HEK293T (cell line): ENCODE measurements around the gene PEX26.

Experiments used
- ARNT ChIP-seq: fragments of 450-650 bp; IDR thresholded peaks from 2 replicates; pipeline ENCODE4 v1.6.1; 2017; ENCODE audit warnings: mild to moderate bottlenecking
- BHLHE40 ChIP-seq: fragments of 450-650 bp; IDR thresholded peaks from 2 replicates; pipeline ENCODE4 v1.6.1; 2016; ENCODE audit warnings: mild to moderate bottlenecking, moderate library complexity, borderline replicate concordance
- ELF4 ChIP-seq: fragments of 450-650 bp; IDR thresholded peaks from 2 replicates; pipeline ENCODE4 v1.6.1; 2017; ENCODE audit warnings: antibody characterized with exemption
- FOXK2 ChIP-seq: fragments of 450-650 bp; IDR thresholded peaks from 2 replicates; pipeline ENCODE4 v1.6.1; 2016; ENCODE audit warnings: mild to moderate bottlenecking
- FOXM1 ChIP-seq: fragments of 450-650 bp; IDR thresholded peaks from 2 replicates; pipeline ENCODE4 v1.6.1; 2017; ENCODE audit warnings: mild to moderate bottlenecking, borderline replicate concordance
- HDGF ChIP-seq: fragments of 450-650 bp; IDR thresholded peaks from 2 replicates; pipeline ENCODE4 v1.6.1; 2017; ENCODE audit warnings: antibody characterized with exemption, borderline replicate concordance
- L3MBTL2 ChIP-seq: fragments of 450-650 bp; conservative IDR thresholded peaks from 2 replicates; pipeline ENCODE4 v1.6.1; 2016; ENCODE audit warnings: mild to moderate bottlenecking
- SP1 ChIP-seq: fragments of 450-650 bp; IDR thresholded peaks from 2 replicates; pipeline ENCODE4 v1.6.1; 2017
- SUZ12 ChIP-seq: fragments of 450-650 bp; IDR thresholded peaks from 2 replicates; pipeline ENCODE4 v1.6.1; 2016; ENCODE audit warnings: mild to moderate bottlenecking
- TARDBP ChIP-seq: fragments of 450-650 bp; IDR thresholded peaks from 2 replicates; pipeline ENCODE4 v1.6.1; 2016
- ZNF384 ChIP-seq: fragments of 450-650 bp; IDR thresholded peaks from 2 replicates; pipeline ENCODE4 v1.6.1; 2016
- TF ChIP-seq, protein P1 (sequence below): fragments of 450-650 bp; IDR thresholded peaks from 2 replicates; pipeline ENCODE4 v1.6.1; 2016

DNA sequence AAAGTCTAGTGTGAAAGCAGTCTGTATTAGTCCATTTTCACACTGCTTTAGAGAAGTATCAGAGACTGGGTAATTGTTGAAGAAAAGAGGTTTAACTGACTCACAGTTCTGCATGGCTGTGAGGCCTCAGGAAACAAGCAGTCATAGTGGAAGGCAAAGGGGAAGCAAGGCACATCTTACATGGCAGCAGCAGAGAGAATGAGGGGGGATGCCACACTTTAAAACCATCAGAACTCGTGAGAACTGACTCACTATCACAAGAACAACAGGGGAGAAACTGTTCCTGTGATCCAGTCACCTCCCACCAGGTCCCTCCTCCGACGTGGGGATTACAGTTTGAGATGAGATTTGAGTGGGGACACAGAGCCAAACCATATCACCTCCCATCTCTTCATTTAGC, 19.0 kb downstream of the PEX26 start:
- TF ChIP-seq SP1 (no peak), FOXM1 (no peak), ELF4 (no peak), BHLHE40 (no peak), TARDBP (no peak), FOXK2 (no peak), SUZ12 (no peak), ARNT (no peak), HDGF (no peak), L3MBTL2 (no peak), ZNF384 (no peak)
- TF ChIP-seq, protein P1, sequence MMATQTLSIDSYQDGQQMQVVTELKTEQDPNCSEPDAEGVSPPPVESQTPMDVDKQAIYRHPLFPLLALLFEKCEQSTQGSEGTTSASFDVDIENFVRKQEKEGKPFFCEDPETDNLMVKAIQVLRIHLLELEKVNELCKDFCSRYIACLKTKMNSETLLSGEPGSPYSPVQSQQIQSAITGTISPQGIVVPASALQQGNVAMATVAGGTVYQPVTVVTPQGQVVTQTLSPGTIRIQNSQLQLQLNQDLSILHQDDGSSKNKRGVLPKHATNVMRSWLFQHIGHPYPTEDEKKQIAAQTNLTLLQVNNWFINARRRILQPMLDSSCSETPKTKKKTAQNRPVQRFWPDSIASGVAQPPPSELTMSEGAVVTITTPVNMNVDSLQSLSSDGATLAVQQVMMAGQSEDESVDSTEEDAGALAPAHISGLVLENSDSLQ, result no peak
